Calu3 (cell line): ENCODE data around the gene PAX7. TPM values are rescaled to one million over a fixed set of nuclear protein-coding genes. Genes with fewer than 3 reads are reported as not detected.

Experiments
- BruUV-seq: library from RNA; stranded (reverse); fragments of 400-500 nt; replicated peaks from 2 replicates; lab custom pipeline; 2021; lab: Mats Ljungman, UMichigan
- CTCF ChIA-PET: fragments of 300-600 bp; sonication (Branson Sonifier 250); formaldehyde crosslinking; loops from one replicate; lab custom pipeline; 2022; ENCODE audit warnings: antibody characterized with exemption; lab: Charles Lee
- DNase-seq: peaks from one replicate; pipeline ENCODE4 v3.0.0; 2022
- H3K27ac Mint-ChIP-seq: one replicate; pipeline ENCODE4 v1.8.0; 2022; ENCODE audit warnings: mixed read lengths; ENCODE audit not compliant: unreplicated experiment
- H3K27me3 Mint-ChIP-seq: one replicate; pipeline ENCODE4 v1.8.0; 2022; ENCODE audit warnings: mixed read lengths; ENCODE audit not compliant: unreplicated experiment
- H3K36me3 Mint-ChIP-seq: one replicate; pipeline ENCODE4 v1.8.0; 2022; ENCODE audit warnings: mild to moderate bottlenecking, moderate library complexity, mixed read lengths; ENCODE audit not compliant: insufficient read depth, unreplicated experiment
- H3K4me1 Mint-ChIP-seq: one replicate; pipeline ENCODE4 v1.8.0; 2022; ENCODE audit warnings: mild to moderate bottlenecking, low read depth, mixed read lengths; ENCODE audit not compliant: unreplicated experiment
- H3K4me3 Mint-ChIP-seq: one replicate; pipeline ENCODE4 v1.8.0; 2022; ENCODE audit warnings: mild to moderate bottlenecking, low read depth, moderate library complexity, mixed read lengths; ENCODE audit not compliant: unreplicated experiment
- H3K9me3 Mint-ChIP-seq: one replicate; pipeline ENCODE4 v1.8.0; 2022; ENCODE audit warnings: low read depth, mixed read lengths; ENCODE audit not compliant: unreplicated experiment
- intact Hi-C: fragments of 100-400 bp; cut with micrococcal nuclease; formaldehyde crosslinking; loops from one replicate; pipeline ENCODE4 v1.10.0; 2022; ENCODE audit not compliant: unreplicated experiment
- total RNA-seq: library from RNA; stranded (reverse); gene quantifications from 2 replicates; pipeline ENCODE4 v1.2.3, GENCODE V29; 2022
- TF ChIP-seq, protein P1 (sequence below): fragments of 200-600 bp; IDR thresholded peaks from one replicate; pipeline ENCODE4 v1.8.0; 2022; ENCODE audit warnings: antibody characterized with exemption; ENCODE audit not compliant: unreplicated experiment

The PAX7 gene
- total RNA-seq, 1 experiment from 2014 or later = not detected

DNA sequence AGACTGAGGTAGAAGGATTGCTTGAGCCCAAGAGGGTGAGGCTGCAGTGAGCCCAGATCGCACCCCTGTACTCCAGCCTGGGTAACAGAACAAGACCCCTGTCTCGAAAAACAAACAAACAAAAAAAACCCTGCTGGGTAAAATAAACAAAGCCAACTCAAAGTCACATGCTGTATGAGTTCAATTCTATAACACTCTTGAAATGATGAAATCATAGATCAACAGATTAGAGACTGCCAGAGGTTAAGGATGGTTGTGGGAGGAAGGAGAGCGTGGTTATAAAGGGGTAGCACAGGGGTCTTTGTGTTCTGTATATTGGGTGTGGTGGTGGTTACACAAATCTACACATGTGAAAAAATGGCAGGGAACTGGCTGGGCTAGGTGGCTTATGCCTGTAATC lies 166.3 kb downstream of the PAX7 start:
- Mint-ChIP-seq H3K27ac (no peak overlapping the region), H3K36me3 (no peaks in the 10 kb centered on the region), H3K4me1 (no peaks in the 10 kb centered on the region), H3K9me3 (no peaks in the 10 kb centered on the region), H3K27me3 (peaks cover 79% of the 10 kb centered on the region), H3K4me3 (no peak overlapping the region)
- no TSS peak for BruUV-seq
- DNase-seq = no peak
- intact Hi-C loops = no loop called here
- TF ChIP-seq, protein P1, sequence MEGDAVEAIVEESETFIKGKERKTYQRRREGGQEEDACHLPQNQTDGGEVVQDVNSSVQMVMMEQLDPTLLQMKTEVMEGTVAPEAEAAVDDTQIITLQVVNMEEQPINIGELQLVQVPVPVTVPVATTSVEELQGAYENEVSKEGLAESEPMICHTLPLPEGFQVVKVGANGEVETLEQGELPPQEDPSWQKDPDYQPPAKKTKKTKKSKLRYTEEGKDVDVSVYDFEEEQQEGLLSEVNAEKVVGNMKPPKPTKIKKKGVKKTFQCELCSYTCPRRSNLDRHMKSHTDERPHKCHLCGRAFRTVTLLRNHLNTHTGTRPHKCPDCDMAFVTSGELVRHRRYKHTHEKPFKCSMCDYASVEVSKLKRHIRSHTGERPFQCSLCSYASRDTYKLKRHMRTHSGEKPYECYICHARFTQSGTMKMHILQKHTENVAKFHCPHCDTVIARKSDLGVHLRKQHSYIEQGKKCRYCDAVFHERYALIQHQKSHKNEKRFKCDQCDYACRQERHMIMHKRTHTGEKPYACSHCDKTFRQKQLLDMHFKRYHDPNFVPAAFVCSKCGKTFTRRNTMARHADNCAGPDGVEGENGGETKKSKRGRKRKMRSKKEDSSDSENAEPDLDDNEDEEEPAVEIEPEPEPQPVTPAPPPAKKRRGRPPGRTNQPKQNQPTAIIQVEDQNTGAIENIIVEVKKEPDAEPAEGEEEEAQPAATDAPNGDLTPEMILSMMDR = no peak
- CTCF ChIA-PET = no interaction called here

Other genes with a start within 250 kb of the PAX7 start
- gene KLHDC7A, start 149.9 kb upstream of the PAX7 start, total RNA-seq = 14.3 and 14.4 TPM in 2 replicates
- gene TAS1R2, start 228.8 kb downstream of the PAX7 start, total RNA-seq = not detected in 2 replicates